WTC11 (cell line): ENCODE data around the gene MAPKAP1. TPM values are rescaled to one million over a fixed set of nuclear protein-coding genes. Genes with fewer than 3 reads are reported as not detected.

Experiments used
- ATAC-seq: fragments of 200-7000 bp; cut with Tn5 transposase; 2 replicates; pipeline ENCODE4 v1.10.0; 2021; ENCODE audit warnings: mild to moderate bottlenecking, moderate library complexity
- CTCF ChIA-PET: fragments of 300-600 bp; sonication (Branson Sonifier 250); formaldehyde crosslinking; loops from one replicate; lab custom pipeline; 2021; ENCODE audit warnings: antibody characterized with exemption; lab: Charles Lee
- POLR2A ChIA-PET: fragments of 350-600 bp; sonication (Branson Sonifier 250); formaldehyde crosslinking; loops from one replicate; lab custom pipeline; 2021; ENCODE audit warnings: antibody characterized with exemption; lab: Charles Lee
- DNase-seq: peaks from one replicate; pipeline ENCODE4 v3.0.0; 2021; ENCODE audit warnings: low spot score
- H3K27ac Mint-ChIP-seq: 2 replicates; pipeline ENCODE4 v1.8.0; 2021; ENCODE audit warnings: mixed read lengths
- H3K27me3 Mint-ChIP-seq: 2 replicates; pipeline ENCODE4 v1.8.0; 2021; ENCODE audit warnings: low read depth, mild to moderate bottlenecking, moderate library complexity, mixed read lengths
- H3K36me3 Mint-ChIP-seq: 2 replicates; pipeline ENCODE4 v1.8.0; 2021; ENCODE audit warnings: mixed read lengths
- H3K4me1 Mint-ChIP-seq: 2 replicates; pipeline ENCODE4 v1.8.0; 2022; ENCODE audit warnings: mixed read lengths
- H3K4me3 Mint-ChIP-seq: 2 replicates; pipeline ENCODE4 v1.8.0; 2021; ENCODE audit warnings: mild to moderate bottlenecking, moderate library complexity, mixed read lengths
- H3K9me3 Mint-ChIP-seq: 2 replicates; pipeline ENCODE4 v1.8.0; 2021; ENCODE audit warnings: mixed read lengths
- AFF4 ChIP-seq: sonication (generic); formaldehyde crosslinking; IDR thresholded peaks from 2 replicates; pipeline ENCODE4 v1.8.1; 2023; ENCODE audit warnings: mild to moderate bottlenecking, missing genetic modification reagents, borderline replicate concordance
- ATF1 ChIP-seq: sonication (generic); formaldehyde crosslinking; IDR thresholded peaks from 2 replicates; pipeline ENCODE4 v1.8.1; 2023; ENCODE audit warnings: mild to moderate bottlenecking, moderate library complexity, missing genetic modification reagents
- CBFB ChIP-seq: sonication (generic); formaldehyde crosslinking; IDR thresholded peaks from 2 replicates; pipeline ENCODE4 v1.8.1; 2022; ENCODE audit warnings: mild to moderate bottlenecking, low read depth, missing genetic modification reagents
- CREM ChIP-seq: sonication (generic); formaldehyde crosslinking; IDR thresholded peaks from 2 replicates; pipeline ENCODE4 v1.8.1; 2022; ENCODE audit warnings: mild to moderate bottlenecking, missing genetic modification reagents, moderate library complexity
- E2F5 ChIP-seq: sonication (generic); formaldehyde crosslinking; IDR thresholded peaks from 2 replicates; pipeline ENCODE4 v1.8.1; 2022; ENCODE audit warnings: mild to moderate bottlenecking, moderate library complexity, missing genetic modification reagents
- EMX1 ChIP-seq: fragments of 250-450 bp; sonication (Bioruptor Pico); IDR thresholded peaks from 2 replicates; pipeline ENCODE4 v1.8.0; 2021; ENCODE audit warnings: mild to moderate bottlenecking
- ESRRA ChIP-seq: sonication (generic); formaldehyde crosslinking; IDR thresholded peaks from 2 replicates; pipeline ENCODE4 v1.8.1; 2022; ENCODE audit warnings: mild to moderate bottlenecking, missing genetic modification reagents, borderline replicate concordance
- ETV6 ChIP-seq: sonication (generic); formaldehyde crosslinking; IDR thresholded peaks from 2 replicates; pipeline ENCODE4 v1.8.1; 2022; ENCODE audit warnings: mild to moderate bottlenecking, missing genetic modification reagents
- GABPB1 ChIP-seq: sonication (generic); formaldehyde crosslinking; IDR thresholded peaks from 2 replicates; pipeline ENCODE4 v1.8.1; 2023; ENCODE audit warnings: mild to moderate bottlenecking, missing genetic modification reagents
- HMGA2 ChIP-seq: fragments of 250-450 bp; sonication (Bioruptor Pico); IDR thresholded peaks from 2 replicates; pipeline ENCODE4 v1.4.0; 2021; ENCODE audit warnings: mild to moderate bottlenecking, moderate library complexity
- HMGXB4 ChIP-seq: sonication (generic); formaldehyde crosslinking; IDR thresholded peaks from 2 replicates; pipeline ENCODE4 v1.8.1; 2023; ENCODE audit warnings: mild to moderate bottlenecking, moderate library complexity, missing genetic modification reagents
- JAZF1 ChIP-seq: fragments of 250-450 bp; sonication (Bioruptor Pico); IDR thresholded peaks from 2 replicates; pipeline ENCODE4 v1.9.0; 2021; ENCODE audit warnings: moderate library complexity, mild to moderate bottlenecking, inconsistent platforms
- JUN ChIP-seq: sonication (generic); formaldehyde crosslinking; IDR thresholded peaks from 2 replicates; pipeline ENCODE4 v1.8.0; 2023; ENCODE audit warnings: mild to moderate bottlenecking, missing genetic modification reagents
- NR1H2 ChIP-seq: sonication (generic); formaldehyde crosslinking; IDR thresholded peaks from 2 replicates; pipeline ENCODE4 v1.9.0; 2021; ENCODE audit warnings: mild to moderate bottlenecking, moderate library complexity, missing genetic modification reagents
- PRRX2 ChIP-seq: fragments of 250-450 bp; sonication (Bioruptor Pico); IDR thresholded peaks from 2 replicates; pipeline ENCODE4 v1.8.0; 2021; ENCODE audit warnings: mild to moderate bottlenecking
- RORB ChIP-seq: fragments of 250-450 bp; sonication (Bioruptor Pico); IDR thresholded peaks from 2 replicates; pipeline ENCODE4 v1.9.0; 2021; ENCODE audit warnings: mild to moderate bottlenecking
- SMAD3 ChIP-seq: sonication (generic); formaldehyde crosslinking; IDR thresholded peaks from 2 replicates; pipeline ENCODE4 v1.8.0; 2022; ENCODE audit warnings: missing genetic modification reagents, mild to moderate bottlenecking, borderline replicate concordance
- ZNF219 ChIP-seq: sonication (generic); formaldehyde crosslinking; IDR thresholded peaks from 2 replicates; pipeline ENCODE4 v1.8.0; 2023; ENCODE audit warnings: missing genetic modification reagents, mild to moderate bottlenecking, borderline replicate concordance
- total RNA-seq: library from RNA; stranded (reverse); gene quantifications from 3 replicates; pipeline ENCODE4 v1.2.3, GENCODE V29; 2021
- TF ChIP-seq, protein P1 (sequence below): fragments of 250-450 bp; sonication (Bioruptor Pico); IDR thresholded peaks from 2 replicates; pipeline ENCODE4 v2.1.2; 2022; ENCODE audit warnings: mild to moderate bottlenecking, moderate library complexity
- TF ChIP-seq, protein P2 (sequence below): sonication (generic); formaldehyde crosslinking; IDR thresholded peaks from 2 replicates; pipeline ENCODE4 v1.8.0; 2022; ENCODE audit warnings: mild to moderate bottlenecking, missing genetic modification reagents
- TF ChIP-seq, protein P3 (sequence below): sonication (generic); formaldehyde crosslinking; IDR thresholded peaks from 2 replicates; pipeline ENCODE4 v1.8.0; 2023; ENCODE audit warnings: missing genetic modification reagents
- TF ChIP-seq, protein P4 (sequence below): sonication (generic); formaldehyde crosslinking; IDR thresholded peaks from 2 replicates; pipeline ENCODE4 v1.8.1; 2023; ENCODE audit warnings: mild to moderate bottlenecking, missing genetic modification reagents

Gene MAPKAP1
- total RNA-seq, 1 experiment from 2014 or later, result 111 TPM

DNA sequence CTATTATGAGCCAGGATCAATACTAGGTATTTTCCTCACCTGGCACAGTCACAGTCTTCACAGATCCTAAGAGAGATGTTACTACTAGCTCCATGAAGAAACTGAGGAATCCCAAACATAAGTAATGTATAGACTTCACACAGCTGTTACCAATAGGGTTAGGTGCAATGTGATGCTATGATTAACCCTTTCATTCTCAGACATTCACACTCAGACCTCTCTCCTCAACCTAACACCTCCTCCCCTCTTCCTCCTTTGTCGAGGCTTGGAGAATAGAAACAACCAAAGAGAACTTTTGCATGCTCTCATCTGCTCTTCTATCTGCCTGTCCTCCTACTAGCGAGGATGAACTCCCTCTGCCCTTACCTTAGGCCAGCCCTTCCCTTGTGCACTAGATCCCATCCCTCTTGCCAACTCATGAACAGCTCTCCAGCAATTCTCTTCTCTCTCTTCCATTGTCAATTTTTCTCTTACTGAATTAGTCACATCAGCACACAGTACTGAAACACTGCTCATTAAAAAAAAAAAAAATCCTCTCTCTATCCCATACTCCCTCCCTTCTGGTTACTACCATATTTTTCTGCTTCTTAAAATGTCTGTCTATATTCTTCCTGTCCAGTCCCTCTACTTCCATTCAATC is 47.7 kb downstream of the MAPKAP1 start (continued):
- TF ChIP-seq AFF4 (CRISPR knock-in tag) (no peak), EMX1 (CRISPR knock-in tag) (no peak), ATF1 (CRISPR knock-in tag) (no peak), ETV6 (CRISPR knock-in tag) (no peak), SMAD3 (CRISPR knock-in tag) (no peak), PRRX2 (CRISPR knock-in tag) (no peak), JUN (CRISPR knock-in tag) (no peak), NR1H2 (CRISPR knock-in tag) (no peak)
- TF ChIP-seq, protein P1, sequence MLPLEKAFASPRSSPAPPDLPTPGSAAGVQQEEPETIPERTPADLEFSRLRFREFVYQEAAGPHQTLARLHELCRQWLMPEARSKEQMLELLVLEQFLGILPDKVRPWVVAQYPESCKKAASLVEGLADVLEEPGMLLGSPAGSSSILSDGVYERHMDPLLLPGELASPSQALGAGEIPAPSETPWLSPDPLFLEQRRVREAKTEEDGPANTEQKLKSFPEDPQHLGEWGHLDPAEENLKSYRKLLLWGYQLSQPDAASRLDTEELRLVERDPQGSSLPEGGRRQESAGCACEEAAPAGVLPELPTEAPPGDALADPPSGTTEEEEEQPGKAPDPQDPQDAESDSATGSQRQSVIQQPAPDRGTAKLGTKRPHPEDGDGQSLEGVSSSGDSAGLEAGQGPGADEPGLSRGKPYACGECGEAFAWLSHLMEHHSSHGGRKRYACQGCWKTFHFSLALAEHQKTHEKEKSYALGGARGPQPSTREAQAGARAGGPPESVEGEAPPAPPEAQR (CRISPR knock-in tag), result no peak
- TF ChIP-seq, protein P2, sequence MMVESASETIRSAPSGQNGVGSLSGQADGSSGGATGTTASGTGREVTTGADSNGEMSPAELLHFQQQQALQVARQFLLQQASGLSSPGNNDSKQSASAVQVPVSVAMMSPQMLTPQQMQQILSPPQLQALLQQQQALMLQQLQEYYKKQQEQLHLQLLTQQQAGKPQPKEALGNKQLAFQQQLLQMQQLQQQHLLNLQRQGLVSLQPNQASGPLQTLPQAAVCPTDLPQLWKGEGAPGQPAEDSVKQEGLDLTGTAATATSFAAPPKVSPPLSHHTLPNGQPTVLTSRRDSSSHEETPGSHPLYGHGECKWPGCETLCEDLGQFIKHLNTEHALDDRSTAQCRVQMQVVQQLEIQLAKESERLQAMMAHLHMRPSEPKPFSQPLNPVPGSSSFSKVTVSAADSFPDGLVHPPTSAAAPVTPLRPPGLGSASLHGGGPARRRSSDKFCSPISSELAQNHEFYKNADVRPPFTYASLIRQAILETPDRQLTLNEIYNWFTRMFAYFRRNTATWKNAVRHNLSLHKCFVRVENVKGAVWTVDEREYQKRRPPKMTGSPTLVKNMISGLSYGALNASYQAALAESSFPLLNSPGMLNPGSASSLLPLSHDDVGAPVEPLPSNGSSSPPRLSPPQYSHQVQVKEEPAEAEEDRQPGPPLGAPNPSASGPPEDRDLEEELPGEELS, result no peak
- TF ChIP-seq, protein P3, sequence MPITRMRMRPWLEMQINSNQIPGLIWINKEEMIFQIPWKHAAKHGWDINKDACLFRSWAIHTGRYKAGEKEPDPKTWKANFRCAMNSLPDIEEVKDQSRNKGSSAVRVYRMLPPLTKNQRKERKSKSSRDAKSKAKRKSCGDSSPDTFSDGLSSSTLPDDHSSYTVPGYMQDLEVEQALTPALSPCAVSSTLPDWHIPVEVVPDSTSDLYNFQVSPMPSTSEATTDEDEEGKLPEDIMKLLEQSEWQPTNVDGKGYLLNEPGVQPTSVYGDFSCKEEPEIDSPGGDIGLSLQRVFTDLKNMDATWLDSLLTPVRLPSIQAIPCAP (CRISPR knock-in tag), result no peak

- H3K4me3 Mint-ChIP-seq, result no peak overlapping the region
- CTCF ChIA-PET, result interaction anchor here (0.7 kb wide), 1 partner anchor 10 kb away, joined by 3 read pairs; no protein-coding TSS in a partner anchor
- POLR2A ChIA-PET, result interaction anchor here (0.5 kb wide), 1 partner anchor 245 kb away, joined by 3 read pairs; no protein-coding TSS in a partner anchor
- H3K27me3 Mint-ChIP-seq, result no peaks in the 10 kb centered on the region
- DNase-seq (no peak), ATAC-seq (no peak)
- peak overlapping the region; percentile 95 for H3K27ac Mint-ChIP-seq
- no peaks in the 10 kb centered on the region for H3K36me3 Mint-ChIP-seq
- no peaks in the 10 kb centered on the region for H3K9me3 Mint-ChIP-seq
- peaks cover 67% of the 10 kb centered on the region for H3K4me1 Mint-ChIP-seq
- TF ChIP-seq CBFB (CRISPR knock-in tag) (no peak), HMGXB4 (no peak), ZNF219 (CRISPR knock-in tag) (no peak), CREM (CRISPR knock-in tag) (no peak), GABPB1 (CRISPR knock-in tag) (no peak), E2F5 (no peak), RORB (no peak), JAZF1 (CRISPR knock-in tag) (no peak), HMGA2 (CRISPR knock-in tag) (no peak), ESRRA (CRISPR knock-in tag) (no peak)
- TF ChIP-seq, protein P4, sequence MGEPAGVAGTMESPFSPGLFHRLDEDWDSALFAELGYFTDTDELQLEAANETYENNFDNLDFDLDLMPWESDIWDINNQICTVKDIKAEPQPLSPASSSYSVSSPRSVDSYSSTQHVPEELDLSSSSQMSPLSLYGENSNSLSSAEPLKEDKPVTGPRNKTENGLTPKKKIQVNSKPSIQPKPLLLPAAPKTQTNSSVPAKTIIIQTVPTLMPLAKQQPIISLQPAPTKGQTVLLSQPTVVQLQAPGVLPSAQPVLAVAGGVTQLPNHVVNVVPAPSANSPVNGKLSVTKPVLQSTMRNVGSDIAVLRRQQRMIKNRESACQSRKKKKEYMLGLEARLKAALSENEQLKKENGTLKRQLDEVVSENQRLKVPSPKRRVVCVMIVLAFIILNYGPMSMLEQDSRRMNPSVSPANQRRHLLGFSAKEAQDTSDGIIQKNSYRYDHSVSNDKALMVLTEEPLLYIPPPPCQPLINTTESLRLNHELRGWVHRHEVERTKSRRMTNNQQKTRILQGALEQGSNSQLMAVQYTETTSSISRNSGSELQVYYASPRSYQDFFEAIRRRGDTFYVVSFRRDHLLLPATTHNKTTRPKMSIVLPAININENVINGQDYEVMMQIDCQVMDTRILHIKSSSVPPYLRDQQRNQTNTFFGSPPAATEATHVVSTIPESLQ, result no peak
These were observed 50.4 kb downstream of the MAPKAP1 start for GRCh38 chr9:125656560-125656959.
